ENCODE data around the gene DZANK1. TPM values are rescaled to one million over a fixed set of nuclear protein-coding genes. Genes with fewer than 3 reads are reported as not detected.
A peak's percentile ranks its signal among the peaks of the same experiment; 100 is the strongest.

Gene DZANK1
- 1 to 10 TPM; 2.7 to 5.7 (median 3.7) TPM for total RNA-seq
- 4.1 TPM for total RNA-seq (2013)

- WGBS (ENCODE audit: insufficient coverage) = under 1% methylated on average over 57 of the region's 57 CpGs
Measured at GRCh38 chr20:18466894-18467730, at the start of gene DZANK1, which contains the start of gene POLR3F. TSS of gene DZANK1 (minus strand) at chr20:18467030. CDS start at chr20:18465358, 1,672 bp downstream. TSS of gene POLR3F (plus strand) at chr20:18467390. CDS start at chr20:18467507, 117 bp downstream.

GRCh38 chr20:18515973-18516372, 49.1 kb upstream of the DZANK1 start:
- Mint-ChIP-seq H3K4me1 (peaks cover 25 to 30% of the 10 kb centered on the region in 2 donors), H3K4me3 (no peak overlapping the region), H3K27me3 (ENCODE audit: low read depth in 2 of 2) (no peaks in the 10 kb centered on the region), H3K36me3 (no peaks in the 10 kb centered on the region), H3K9me3 (no peaks in the 10 kb centered on the region), H3K27ac (peak overlapping the region in 1 of 2 donors; percentile 38)
- Histone ChIP-seq H3K27me3 (ENCODE audit: control insufficient read depth, insufficient read depth, low read length) (no peaks in the 10 kb centered on the region), H3K36me3 (ENCODE audit: control insufficient read depth, insufficient read depth, low read length) (peaks cover 29% of the 10 kb centered on the region), H3K4me3 (ENCODE audit: low read length) (no peak overlapping the region), H3K9me3 (ENCODE audit: control insufficient read depth, insufficient read depth, low read length) (no peaks in the 10 kb centered on the region), H3K27ac (ENCODE audit: low read length) (no peak overlapping the region), H3K4me1 (ENCODE audit: control insufficient read depth, insufficient read depth, low read length) (no peaks in the 10 kb centered on the region)
- no peak for TF ChIP-seq CTCF (IDR thresholded peaks at IDR 0.05)
- ATAC-seq = no peak
- intact Hi-C loops (cut with micrococcal nuclease) = no loop called here
- no peak for DNase-seq

More at GRCh38 chr20:18466894-18467730, at the start of gene DZANK1, which contains the start of gene POLR3F:
- peaks cover 5% of the 10 kb centered on the region for H3K36me3 ChIP-seq (ENCODE audit: control insufficient read depth, insufficient read depth, low read length)
- no peaks in the 10 kb centered on the region for H3K36me3 Mint-ChIP-seq
- no peaks in the 10 kb centered on the region for H3K27me3 Mint-ChIP-seq (ENCODE audit: low read depth in 2 of 2)
- peak within 1 kb of the TSS; percentile 97 for H3K4me3 Mint-ChIP-seq
- DNase-seq = peak; percentile 87 to 94
- peak within 1 kb of the TSS; percentile 84 for H3K27ac ChIP-seq (ENCODE audit: low read length)
- no peaks in the 10 kb centered on the region for H3K9me3 ChIP-seq (ENCODE audit: control insufficient read depth, insufficient read depth, low read length)
- no peaks in the 10 kb centered on the region for H3K9me3 Mint-ChIP-seq
- TF ChIP-seq CTCF (IDR thresholded peaks at IDR 0.05) = no peak
- H3K4me1 Mint-ChIP-seq = peaks cover 21 to 28% of the 10 kb centered on the region in 2 donors
- H3K4me1 ChIP-seq (ENCODE audit: control insufficient read depth, insufficient read depth, low read length) = peaks cover 16% of the 10 kb centered on the region
- no peaks in the 10 kb centered on the region for H3K27me3 ChIP-seq (ENCODE audit: control insufficient read depth, insufficient read depth, low read length)
- ATAC-seq = peak; percentile 92 to 95 (median 94)
- peak within 1 kb of the TSS; percentile 95 to 97 for H3K27ac Mint-ChIP-seq
- peak within 1 kb of the TSS; percentile 70 for H3K4me3 ChIP-seq (ENCODE audit: low read length)
- intact Hi-C loops (cut with micrococcal nuclease) = loop anchor here (1.0 to 5.0 kb wide), 5 partner anchors 40 to 960 kb away; partner anchors contain the start of genes DTD1, SEC23B and SMIM26

- Mint-ChIP-seq H3K4me1 (peaks cover 29 to 40% of the 10 kb centered on the region in 2 donors), H3K27me3 (ENCODE audit: low read depth in 2 of 2) (no peaks in the 10 kb centered on the region), H3K9me3 (no peaks in the 10 kb centered on the region), H3K27ac (peak overlapping the region; percentile 46 to 77), H3K36me3 (no peaks in the 10 kb centered on the region), H3K4me3 (no peak overlapping the region)
- no peak for TF ChIP-seq CTCF (IDR thresholded peaks at IDR 0.05)
- intact Hi-C loops (cut with micrococcal nuclease) = no loop called here
- H3K4me3 ChIP-seq (ENCODE audit: low read length) = no peak overlapping the region
- H3K4me1 ChIP-seq (ENCODE audit: control insufficient read depth, insufficient read depth, low read length) = no peaks in the 10 kb centered on the region
- DNase-seq (no peak), ATAC-seq (no peak)
- peaks cover 32% of the 10 kb centered on the region for H3K36me3 ChIP-seq (ENCODE audit: control insufficient read depth, insufficient read depth, low read length)
- no peaks in the 10 kb centered on the region for H3K27me3 ChIP-seq (ENCODE audit: control insufficient read depth, insufficient read depth, low read length)
- H3K9me3 ChIP-seq (ENCODE audit: control insufficient read depth, insufficient read depth, low read length) = no peaks in the 10 kb centered on the region
- WGBS (ENCODE audit: insufficient coverage) = 98% methylated on average over 5 of the region's 5 CpGs
- H3K27ac ChIP-seq (ENCODE audit: low read length) = no peak overlapping the region
Measured at GRCh38 chr20:18514127-18514526, 47.3 kb upstream of the DZANK1 start.

Data from natural killer cell (primary cell).